HepG2 (cell line): Measurements from ENCODE around the gene MUL1.

Source experiments
- PAF1 ChIP-seq: IDR thresholded peaks from 2 replicates; pipeline ENCODE4 v1.6.1; 2016; ENCODE audit warnings: missing genetic modification reagents, missing compliant biosample characterization
- TBX2 ChIP-seq: sonication (generic); formaldehyde crosslinking; IDR thresholded peaks from 2 replicates; pipeline ENCODE4 v1.5.0; 2020; ENCODE audit warnings: missing genetic modification reagents, mild to moderate bottlenecking, borderline replicate concordance

- TF ChIP-seq PAF1 (CRISPR knock-in tag) (no peak), TBX2 (no peak)
Observed at GRCh38 chr1:20526267-20526666, 18.3 kb upstream of the MUL1 start.
